HG03439 (cell line): ENCODE data around the gene CLEC16A.
"Not testable (repeated sequence)": the region's sequence is repeated elsewhere in the genome, so short reads cannot be mapped to it uniquely, and the experiment has no call there.

Source experiments
- ATAC-seq: cut with Tn5 transposase; IDR thresholded peaks from one replicate; pipeline ENCODE4 v1.9.1; 2021; ENCODE audit warnings: mild to moderate bottlenecking, moderate library complexity; ENCODE audit not compliant: unreplicated experiment

Gene CLEC16A

DNA sequence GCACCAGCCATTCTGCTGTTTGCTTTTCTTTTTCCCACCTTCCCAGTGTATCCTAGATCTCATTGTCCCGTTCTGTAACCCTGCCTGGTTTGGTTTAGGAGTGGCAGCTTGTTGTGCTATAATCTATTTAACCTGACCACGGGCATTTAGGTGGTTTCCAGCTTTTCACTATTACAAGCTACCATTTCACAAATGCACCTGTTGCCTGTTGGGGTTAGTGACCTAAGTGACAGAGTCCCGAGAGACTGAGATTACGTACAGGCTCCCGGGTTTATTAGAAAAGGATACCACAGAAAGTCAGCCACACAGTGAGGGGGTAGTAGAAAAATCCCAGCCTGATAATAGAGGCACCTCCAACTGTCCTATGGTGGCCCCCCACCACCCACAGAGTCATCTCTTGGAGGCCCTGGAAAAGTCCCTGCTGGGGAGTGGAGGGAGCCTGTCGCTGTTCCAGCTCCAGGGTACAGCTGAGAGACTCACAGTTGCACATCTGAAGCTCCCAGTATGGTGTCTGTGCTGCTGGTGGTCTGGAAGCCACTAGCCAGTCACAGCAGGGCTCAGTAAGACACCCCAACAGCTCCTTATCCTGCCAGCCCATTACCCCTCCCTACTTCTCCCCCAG is 21.2 kb downstream of the CLEC16A start:
- peak; percentile 61 for ATAC-seq

- no peak for ATAC-seq
Observed at GRCh38 chr16:10966129-10966528, 21.8 kb downstream of the CLEC16A start.

DNA sequence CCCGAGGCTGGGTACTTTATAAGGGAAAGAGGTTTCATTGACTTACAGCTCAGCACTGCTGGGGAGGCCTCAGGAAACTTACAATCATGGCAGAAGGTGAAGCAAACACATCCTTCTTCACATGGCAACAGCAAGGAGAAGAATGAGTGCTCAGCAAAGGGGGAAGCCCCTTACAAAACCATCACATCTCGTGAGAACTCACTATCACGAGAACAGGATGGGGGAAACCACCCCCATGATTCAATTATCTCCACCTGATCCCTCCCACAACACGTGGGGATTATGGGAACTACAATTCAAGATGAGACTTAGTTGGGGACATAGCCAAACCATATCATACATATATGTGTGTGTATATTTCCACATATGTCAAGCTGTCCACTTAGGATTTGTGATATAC is 22.2 kb downstream of the CLEC16A start:
- ATAC-seq, result not testable (repeated sequence)

DNA sequence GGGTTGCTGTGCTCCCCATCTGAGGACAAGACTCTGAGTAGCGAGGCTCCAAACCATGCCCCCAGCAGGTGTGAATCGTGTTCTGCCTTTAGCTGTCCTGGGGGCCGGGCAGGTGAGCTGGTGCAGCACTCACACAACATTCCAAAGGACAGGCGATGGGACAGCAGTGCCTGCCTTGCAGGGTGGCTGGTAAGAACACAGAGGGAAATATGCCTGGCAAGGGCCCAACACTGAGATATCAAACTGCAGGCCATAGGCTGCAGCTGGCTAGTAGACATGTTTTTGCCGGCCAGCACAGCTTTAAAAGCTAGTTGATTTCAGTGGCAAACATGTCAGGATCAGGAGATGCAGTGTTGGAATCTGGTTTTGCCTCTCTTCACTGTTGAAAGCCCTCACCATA is 23.6 kb downstream of the CLEC16A start:
- ATAC-seq, result no peak

GRCh38 chr16:10968498-10968897 is 24.1 kb downstream of the CLEC16A start:
- ATAC-seq, result no peak

- no peak for ATAC-seq
Observed at GRCh38 chr16:10969615-10970014, 25.3 kb downstream of the CLEC16A start.

DNA sequence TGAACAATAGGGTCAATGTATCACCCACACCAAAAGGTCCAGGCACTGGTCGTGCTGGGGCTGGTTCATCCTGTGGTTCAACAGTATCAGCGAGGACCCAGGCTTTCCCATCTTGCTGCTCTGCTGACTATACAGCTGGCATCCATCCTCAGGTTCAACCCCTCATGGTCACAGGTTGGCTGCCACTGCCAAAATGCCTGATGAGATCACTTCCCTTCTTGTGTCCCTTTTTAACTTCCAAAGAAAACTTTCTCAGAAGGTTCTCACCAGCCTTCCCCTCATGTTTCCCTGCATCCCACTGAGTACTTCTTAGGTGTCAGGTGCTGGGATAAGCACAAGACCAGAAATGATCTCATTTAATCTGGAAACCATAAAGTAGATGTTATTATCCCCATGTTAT is 25.7 kb downstream of the CLEC16A start:
- no peak for ATAC-seq

- ATAC-seq, result no peak
Observed at GRCh38 chr16:10971560-10971961, 27.2 kb downstream of the CLEC16A start.

GRCh38 chr16:10972108-10972818 is 27.9 kb downstream of the CLEC16A start:
- ATAC-seq, result no peak

DNA sequence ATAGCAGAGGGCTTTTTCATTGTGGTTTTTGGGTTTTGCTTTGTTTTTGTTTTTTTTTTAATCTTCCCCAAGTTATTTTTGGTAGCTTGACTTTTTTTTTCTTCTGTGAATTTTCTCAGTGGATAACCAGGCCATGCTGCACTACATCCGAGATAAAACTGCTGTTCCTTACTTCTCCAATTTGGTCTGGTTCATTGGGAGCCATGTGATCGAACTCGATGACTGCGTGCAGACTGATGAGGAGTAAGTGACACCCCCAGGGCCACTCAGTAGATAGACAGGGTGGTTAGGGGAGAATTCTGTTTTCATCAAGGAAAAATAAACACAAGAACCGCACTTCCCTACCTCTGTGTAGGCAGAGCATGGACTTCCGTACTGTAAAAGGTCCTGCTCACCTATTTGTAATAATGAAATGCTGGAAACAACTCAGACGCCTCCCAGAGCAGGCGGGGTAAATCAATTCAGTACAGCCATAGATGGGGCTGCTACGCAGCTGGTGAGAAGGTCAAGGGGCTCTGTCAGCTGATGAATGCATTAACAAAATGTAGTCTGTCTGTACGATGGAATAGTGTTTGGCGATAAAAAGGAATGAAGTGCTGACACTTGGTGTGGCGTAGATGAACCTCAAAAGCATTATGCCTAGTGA is 28.6 kb downstream of the CLEC16A start:
- ATAC-seq, result no peak

- ATAC-seq, result no peak
Observed at GRCh38 chr16:10976634-10977033, 32.3 kb downstream of the CLEC16A start.

- ATAC-seq, result no peak
Observed at GRCh38 chr16:10978124-10978523, 33.8 kb downstream of the CLEC16A start.

- ATAC-seq, result no peak
Observed at GRCh38 chr16:10978871-10979446, 34.6 kb downstream of the CLEC16A start.

- ATAC-seq, result no peak
Observed at GRCh38 chr16:10979717-10980601, 35.6 kb downstream of the CLEC16A start.

- no peak for ATAC-seq
Observed at GRCh38 chr16:10980813-10981212, 36.4 kb downstream of the CLEC16A start.

DNA sequence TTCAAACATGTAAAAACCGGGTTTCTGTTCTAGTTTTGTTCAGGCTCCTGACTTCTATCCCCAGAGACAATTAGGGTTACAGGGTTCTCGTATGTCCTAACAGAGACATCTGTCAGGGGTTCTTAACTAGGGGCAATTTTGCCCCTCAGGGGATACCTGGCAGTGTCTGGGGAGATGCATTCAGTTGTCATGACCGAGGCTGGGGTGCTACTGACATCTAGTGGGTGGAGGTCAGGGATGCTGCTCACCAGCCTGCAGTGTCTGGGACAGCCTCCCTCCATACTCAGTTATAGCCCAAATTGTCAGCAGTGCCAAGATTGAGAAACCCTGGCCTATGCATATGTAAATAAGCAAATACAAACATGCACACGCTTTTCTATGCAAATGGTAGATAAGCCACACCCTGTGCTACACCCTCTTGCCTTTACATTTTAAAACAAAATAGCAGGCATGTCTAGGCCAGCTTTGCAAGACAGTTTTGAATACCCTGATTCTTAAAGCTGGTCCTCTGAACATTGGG is 37.4 kb downstream of the CLEC16A start:
- ATAC-seq, result peak; percentile 69

GRCh38 chr16:10982465-10983150 is 38.2 kb downstream of the CLEC16A start:
- peak; percentile 35 for ATAC-seq

DNA sequence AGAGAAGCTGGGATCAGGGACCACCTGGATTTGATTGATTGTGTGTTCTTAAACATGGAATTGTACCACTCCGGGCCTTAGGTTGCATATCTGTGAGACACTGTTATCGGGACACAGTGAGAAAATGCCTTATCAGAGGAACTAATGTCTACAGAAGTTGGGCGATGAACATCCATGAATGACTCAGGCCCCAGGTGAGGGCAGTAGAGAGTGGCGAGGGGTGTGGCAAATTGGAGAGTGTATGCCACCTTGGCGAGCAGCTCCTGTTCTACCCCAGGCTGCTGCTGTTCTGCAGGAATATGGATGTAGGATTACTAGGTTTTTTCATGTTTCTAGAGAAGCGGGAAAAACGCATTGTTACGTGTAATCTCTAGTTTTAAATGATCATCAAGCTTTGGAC is 38.8 kb downstream of the CLEC16A start:
- peak; percentile 19 for ATAC-seq

GRCh38 chr16:10984509-10984908 is 40.1 kb downstream of the CLEC16A start:
- no peak for ATAC-seq
